GM13977 (cell line): ENCODE measurements around the gene HCFC1R1.

Source experiments
- DNase-seq: peaks from one replicate; pipeline ENCODE4 v3.0.0; 2012; ENCODE audit warnings: low spot score
- in situ Hi-C: fragments of 300-500 bp; cut with MboI; formaldehyde crosslinking; loops from one replicate; pipeline ENCODE4 v1.12.0; 2022; ENCODE audit warnings: low sequenced_read_pairs, low pct_unique_long_range_greater_than_20kb, mixed read lengths, inconsistent platforms; ENCODE audit not compliant: unreplicated experiment
- TF ChIP-seq, protein P1 (sequence below): IDR thresholded peaks from 2 replicates; pipeline ENCODE4 v1.5.1; 2012; ENCODE audit warnings: mild to moderate bottlenecking, control low read depth; ENCODE audit not compliant: insufficient read depth; ENCODE audit errors: extremely low read depth, missing control alignments

HCFC1R1 gene

GRCh38 chr16:2986623-2987188 is 37.0 kb downstream of the HCFC1R1 start:
- TF ChIP-seq, protein P1, sequence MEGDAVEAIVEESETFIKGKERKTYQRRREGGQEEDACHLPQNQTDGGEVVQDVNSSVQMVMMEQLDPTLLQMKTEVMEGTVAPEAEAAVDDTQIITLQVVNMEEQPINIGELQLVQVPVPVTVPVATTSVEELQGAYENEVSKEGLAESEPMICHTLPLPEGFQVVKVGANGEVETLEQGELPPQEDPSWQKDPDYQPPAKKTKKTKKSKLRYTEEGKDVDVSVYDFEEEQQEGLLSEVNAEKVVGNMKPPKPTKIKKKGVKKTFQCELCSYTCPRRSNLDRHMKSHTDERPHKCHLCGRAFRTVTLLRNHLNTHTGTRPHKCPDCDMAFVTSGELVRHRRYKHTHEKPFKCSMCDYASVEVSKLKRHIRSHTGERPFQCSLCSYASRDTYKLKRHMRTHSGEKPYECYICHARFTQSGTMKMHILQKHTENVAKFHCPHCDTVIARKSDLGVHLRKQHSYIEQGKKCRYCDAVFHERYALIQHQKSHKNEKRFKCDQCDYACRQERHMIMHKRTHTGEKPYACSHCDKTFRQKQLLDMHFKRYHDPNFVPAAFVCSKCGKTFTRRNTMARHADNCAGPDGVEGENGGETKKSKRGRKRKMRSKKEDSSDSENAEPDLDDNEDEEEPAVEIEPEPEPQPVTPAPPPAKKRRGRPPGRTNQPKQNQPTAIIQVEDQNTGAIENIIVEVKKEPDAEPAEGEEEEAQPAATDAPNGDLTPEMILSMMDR, result no peak
- in situ Hi-C loops, result no loop called here
- no peak for DNase-seq

DNA sequence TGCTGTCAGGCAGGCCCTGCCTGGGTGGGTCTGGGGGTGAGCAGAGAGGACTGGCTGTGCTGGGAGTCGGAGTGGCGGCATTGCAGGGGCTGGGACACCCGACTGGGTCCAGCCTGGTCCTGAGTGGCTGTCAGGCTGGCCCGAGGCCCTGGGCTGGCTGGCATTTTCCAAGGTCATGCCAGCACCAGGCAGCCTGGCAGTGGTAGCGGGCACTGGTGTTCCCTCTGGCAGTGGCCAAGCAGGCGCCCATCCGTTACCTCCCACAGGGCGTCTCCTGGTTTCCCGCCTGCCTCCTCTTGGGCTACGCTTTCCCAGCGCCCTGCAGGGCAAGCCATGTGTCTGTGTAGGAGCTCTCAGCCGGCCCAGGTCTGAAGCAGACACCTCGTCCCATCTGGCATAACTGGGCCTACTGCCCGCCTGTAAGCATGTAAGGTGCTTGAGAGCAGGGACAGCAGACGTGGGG is 37.8 kb downstream of the HCFC1R1 start:
- TF ChIP-seq, protein P1, result no peak
- in situ Hi-C loops, result no loop called here
- no peak for DNase-seq

DNA sequence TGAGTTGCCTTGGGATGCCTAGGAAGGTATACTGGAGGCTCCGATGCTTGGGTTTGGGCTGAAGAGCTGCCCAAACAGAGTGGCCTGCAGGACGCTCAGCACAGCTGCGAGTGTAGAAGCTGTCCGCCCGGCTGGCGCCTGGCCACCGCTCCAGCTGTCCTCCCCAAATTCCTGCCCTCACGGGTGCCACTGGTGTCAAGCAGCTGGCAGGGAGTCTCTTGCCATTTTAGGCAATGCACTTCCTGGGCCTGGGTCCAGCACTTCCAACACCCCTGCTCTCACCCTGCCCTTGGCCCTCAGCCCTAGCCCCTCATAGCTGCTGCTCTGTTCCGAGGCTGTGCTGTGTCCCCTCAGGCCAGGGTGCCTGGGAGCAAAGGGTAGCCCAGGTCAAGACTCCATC is 38.3 kb downstream of the HCFC1R1 start:
- DNase-seq, result no peak
- in situ Hi-C loops, result no loop called here
- TF ChIP-seq, protein P1, result no peak

DNA sequence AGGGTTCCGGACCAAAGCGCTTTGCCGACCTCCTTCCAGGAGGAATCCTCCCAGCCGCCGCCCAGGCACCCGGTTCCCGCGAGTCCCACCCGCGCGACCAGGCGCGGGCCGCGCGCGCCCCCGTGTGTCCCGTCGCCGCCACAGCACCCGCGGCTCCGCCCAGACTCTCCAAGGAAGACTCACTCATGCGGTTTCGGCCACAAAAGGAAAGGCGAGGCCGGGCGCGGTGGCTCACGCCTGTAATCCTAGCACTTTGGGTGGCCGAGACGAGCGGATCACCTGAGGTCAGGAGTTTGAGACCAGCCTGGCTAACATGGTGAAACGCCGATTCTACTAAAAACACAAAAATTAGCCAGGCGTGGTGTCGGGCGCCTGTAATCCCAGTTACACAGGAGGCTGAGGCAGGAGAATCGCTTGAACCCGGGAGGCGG is 40.0 kb downstream of the HCFC1R1 start:
- DNase-seq, result peak; percentile 92
- in situ Hi-C loops, result no loop called here

DNA sequence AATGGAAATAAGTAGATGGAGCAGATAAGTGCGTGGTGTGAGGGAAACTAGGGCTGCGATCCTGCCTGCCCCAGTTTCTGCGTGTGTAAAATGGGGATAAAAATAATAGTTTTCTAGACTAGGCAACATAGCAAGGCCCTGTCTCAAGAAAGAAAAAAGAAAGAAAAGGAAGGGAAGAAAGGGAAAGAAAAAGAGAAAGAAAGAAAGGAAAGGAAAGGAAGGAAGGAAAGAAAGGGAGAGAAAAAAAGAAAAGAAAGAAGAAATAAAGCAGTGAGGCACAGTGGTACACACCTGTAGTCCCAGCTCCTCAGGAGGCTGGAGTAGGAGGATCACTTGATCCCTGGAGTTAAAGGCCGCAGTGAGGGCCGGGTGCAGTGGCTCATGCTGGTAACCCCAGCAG is 41.3 kb downstream of the HCFC1R1 start:
- in situ Hi-C loops, result no loop called here
- TF ChIP-seq, protein P1, result no peak
- DNase-seq, result no peak

More for the DNA sequence above, 40.0 kb downstream of the HCFC1R1 start:
- TF ChIP-seq, protein P1, result peak; percentile 98

- in situ Hi-C loops, result no loop called here
- no peak for DNase-seq
- TF ChIP-seq, protein P1, result no peak
These were observed 41.9 kb downstream of the HCFC1R1 start for GRCh38 chr16:2981899-2982250.

DNA sequence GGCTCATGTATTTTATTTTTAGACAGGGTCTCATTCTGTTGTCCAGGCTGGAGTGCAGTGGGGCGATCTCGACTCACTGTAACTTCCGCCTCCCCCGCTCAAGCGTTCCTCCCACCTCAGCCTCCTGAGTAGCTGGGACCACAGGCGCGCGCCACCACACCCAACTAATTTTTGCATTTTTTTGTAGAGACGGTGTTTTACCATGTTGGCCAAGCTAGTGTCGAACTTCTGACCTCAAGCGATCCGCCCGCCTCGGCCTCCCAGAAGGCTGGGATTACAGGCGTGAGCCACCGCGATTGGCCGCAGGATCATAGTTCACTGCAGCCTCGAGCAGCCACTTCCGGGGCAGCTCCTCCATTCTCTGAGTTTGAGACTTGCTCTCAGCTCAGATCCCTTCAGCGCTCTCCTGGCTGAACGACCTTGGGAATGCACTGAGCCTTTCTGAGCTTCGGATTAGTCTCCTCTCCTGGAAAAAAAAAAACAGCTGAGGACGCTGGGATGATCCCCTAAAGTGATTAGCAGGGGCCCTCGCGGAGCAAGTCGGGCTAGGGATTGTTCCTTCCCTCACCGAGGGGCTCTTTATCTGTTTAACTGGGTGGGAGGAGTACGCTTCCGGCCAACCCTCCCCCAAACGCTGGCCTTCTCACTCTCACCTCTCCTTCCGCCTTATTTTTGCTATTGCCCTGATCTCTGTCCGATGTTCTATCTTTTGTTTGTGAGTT is 42.4 kb downstream of the HCFC1R1 start:
- no peak for DNase-seq
- in situ Hi-C loops, result no loop called here

More for the DNA sequence above, 42.4 kb downstream of the HCFC1R1 start:
- TF ChIP-seq, protein P1, result no peak
